Cardiac fibroblast (primary cell): ENCODE results near the gene PLEKHN1.
"Not testable (repeated sequence)": the region's sequence is repeated elsewhere in the genome, so short reads cannot be mapped to it uniquely, and the experiment has no call there.

Experiments
- DNase-seq, 2 donors: peaks; one replicate each; pipeline versions ENCODE4 v3.0.0 to v3.0.0-alpha.2; 2010; ENCODE audit warnings: low read depth in 2 of 2
- H3K4me3 ChIP-seq, 2 donors: replicated peaks in 1 of 2; 1 replicate in 1 of 2; 2 replicates in 1 of 2; pipeline ENCODE4 v1.5.1; 2011; ENCODE audit warnings: low read depth in 2 of 2, low read length in 2 of 2, mild to moderate bottlenecking in 2 of 2, moderate library complexity in 1 of 2
- CTCF ChIP-seq: IDR thresholded peaks from one replicate; pipeline ENCODE4 v1.5.1; 2011; ENCODE audit warnings: low read depth, mild to moderate bottlenecking, low read length, inconsistent platforms

The PLEKHN1 gene

GRCh38 chr1:1011396-1011949 lies 45.2 kb downstream of the PLEKHN1 start:
- DNase-seq: no peak
- no peak overlapping the region for H3K4me3 ChIP-seq
- no peak for TF ChIP-seq CTCF

- peak overlapping the region; percentile 64 to 76 for H3K4me3 ChIP-seq
- DNase-seq: not testable (repeated sequence)
Measured at GRCh38 chr1:1012736-1013104, 46.4 kb downstream of the PLEKHN1 start.

- TF ChIP-seq CTCF: no peak
- H3K4me3 ChIP-seq: peak within 1 kb of the TSS; percentile 64 to 76
- DNase-seq: peak; percentile 86 to 89
Measured at GRCh38 chr1:1013105-1013921, 47.0 kb downstream of the PLEKHN1 start, which contains the start of gene ISG15. Gene ISG15 (plus strand): TSS chr1:1013497. CDS start chr1:1013574, 77 bp downstream.

- peak; percentile 45 to 53 for DNase-seq
- peak overlapping the region; percentile 64 to 76 for H3K4me3 ChIP-seq
- no peak for TF ChIP-seq CTCF
Measured at GRCh38 chr1:1013922-1014648, 47.8 kb downstream of the PLEKHN1 start.

- TF ChIP-seq CTCF: peak; percentile 37
- peak overlapping the region in 1 of 2 donors; percentile 76 for H3K4me3 ChIP-seq
- DNase-seq: no peak
Measured at GRCh38 chr1:1014799-1015681, 48.8 kb downstream of the PLEKHN1 start.

- H3K4me3 ChIP-seq, DNase-seq: not testable (repeated sequence)
Measured at GRCh38 chr1:1017397-1018320, 51.4 kb downstream of the PLEKHN1 start.

- DNase-seq, H3K4me3 ChIP-seq: not testable (repeated sequence)
Measured at GRCh38 chr1:1018321-1018685, 52.0 kb downstream of the PLEKHN1 start.
